GM23338 (cell line): ENCODE data around the gene PALS2. TPM values are rescaled to one million over a fixed set of nuclear protein-coding genes. Genes with fewer than 3 reads are reported as not detected.
A peak's percentile ranks its signal among the peaks of the same experiment; 100 is the strongest.

Source experiments
- ATAC-seq: fragments of 200-7000 bp; cut with Tn5 transposase; 3 replicates; pipeline ENCODE4 v1.9.1; 2020
- DNase-seq: peaks from one replicate; pipeline ENCODE4 v3.0.0-alpha.2; 2015; ENCODE audit warnings: low spot score
- H2AFZ ChIP-seq: fragments of 200-600 bp; sonication (generic); 2 replicates; pipeline ENCODE4 v1.8.0; 2016; ENCODE audit warnings: antibody characterized with exemption, mild to moderate bottlenecking, moderate library complexity
- H3F3A ChIP-seq: fragments of 200-600 bp; sonication (generic); replicated peaks from 2 replicates; pipeline ENCODE4 v1.8.0; 2017; ENCODE audit warnings: antibody characterized with exemption, mixed run types, low read depth
- H3K27ac ChIP-seq: fragments of 200-600 bp; sonication (generic); 2 replicates; pipeline ENCODE4 v1.6.1; 2016; ENCODE audit warnings: low read depth
- H3K27me3 ChIP-seq: fragments of 200-600 bp; sonication (generic); 2 replicates; pipeline ENCODE4 v1.8.0; 2016; ENCODE audit warnings: mild to moderate bottlenecking, mixed run types, moderate library complexity; ENCODE audit not compliant: insufficient read depth
- H3K36me3 ChIP-seq: fragments of 200-600 bp; sonication (generic); 2 replicates; pipeline ENCODE4 v1.8.0; 2016; ENCODE audit warnings: mild to moderate bottlenecking; ENCODE audit not compliant: insufficient read depth
- H3K4me1 ChIP-seq: fragments of 200-600 bp; sonication (generic); 2 replicates; pipeline ENCODE4 v1.8.0; 2016; ENCODE audit warnings: mild to moderate bottlenecking, moderate library complexity; ENCODE audit not compliant: insufficient read depth
- H3K4me2 ChIP-seq: fragments of 200-600 bp; sonication (generic); 2 replicates; pipeline ENCODE4 v1.7.1; 2017; ENCODE audit warnings: mixed run types
- H3K4me3 ChIP-seq: fragments of 200-600 bp; sonication (generic); 2 replicates; pipeline ENCODE4 v1.6.1; 2016; ENCODE audit warnings: mixed run types
- H3K79me2 ChIP-seq: fragments of 200-600 bp; sonication (generic); replicated peaks from 2 replicates; pipeline ENCODE4 v1.8.0; 2017; ENCODE audit warnings: mild to moderate bottlenecking; ENCODE audit not compliant: insufficient read depth
- H3K9me2 ChIP-seq: fragments of 200-600 bp; sonication (generic); 2 replicates; pipeline ENCODE4 v1.8.0; 2017; ENCODE audit not compliant: insufficient read depth
- H4K20me1 ChIP-seq: fragments of 200-600 bp; sonication (generic); replicated peaks from 2 replicates; pipeline ENCODE4 v1.8.0; 2017; ENCODE audit warnings: mild to moderate bottlenecking; ENCODE audit not compliant: insufficient read depth
- H3K27ac Mint-ChIP-seq: 2 replicates; pipeline ENCODE4 v1.8.0; 2020; ENCODE audit warnings: inconsistent platforms, mild to moderate bottlenecking, moderate library complexity, mixed read lengths
- H3K27me3 Mint-ChIP-seq: 3 replicates; pipeline ENCODE4 v1.8.0; 2022; ENCODE audit warnings: low read depth, mild to moderate bottlenecking, moderate library complexity, mixed read lengths, inconsistent platforms; ENCODE audit not compliant: insufficient read depth, poor library complexity
- H3K36me3 Mint-ChIP-seq: 3 replicates; pipeline ENCODE4 v1.8.0; 2021; ENCODE audit warnings: low read depth, mild to moderate bottlenecking, inconsistent platforms, moderate library complexity, mixed read lengths
- H3K4me1 Mint-ChIP-seq: 3 replicates; pipeline ENCODE4 v1.8.0; 2020; ENCODE audit warnings: mild to moderate bottlenecking, inconsistent platforms, mixed read lengths
- H3K4me3 Mint-ChIP-seq: 3 replicates; pipeline ENCODE4 v1.8.0; 2021; ENCODE audit warnings: moderate library complexity, mild to moderate bottlenecking, inconsistent platforms, mixed read lengths
- H3K9me3 Mint-ChIP-seq: 3 replicates; pipeline ENCODE4 v1.8.0; 2020; ENCODE audit warnings: moderate library complexity, mild to moderate bottlenecking, inconsistent platforms, mixed read lengths
- EZH2phosphoT487 ChIP-seq: fragments of 200-600 bp; sonication (generic); IDR thresholded peaks from one replicate; pipeline ENCODE4 v1.8.1; 2018; ENCODE audit warnings: antibody characterized with exemption; ENCODE audit not compliant: unreplicated experiment
- POLR2AphosphoS5 ChIP-seq: IDR thresholded peaks from 2 replicates; pipeline ENCODE4 v1.6.1; 2016; ENCODE audit warnings: antibody characterized with exemption, low read depth
- long read RNA-seq: library from polyadenylated mRNA; unstranded; transcript quantifications from one replicate; pipeline ENCODE4 v2.0.0, GENCODE V29; 2020; ENCODE audit not compliant: unreplicated experiment
- polyA plus RNA-seq: library from polyadenylated mRNA; unstranded; fragments of >200 nt; fragmentation: Nextera tagmentation; extraction: Ambion mirVana; gene quantifications from 2 replicates; pipeline ENCODE4 v1.2.1, GENCODE V29; 2016
- total RNA-seq: library from RNA; depleted of rRNA; stranded (reverse); fragments of >200 nt; shearing (Covaris generic); gene quantifications from 2 replicates; pipeline ENCODE4 v1.2.3, GENCODE V29; 2014; rRNA removed
- TF ChIP-seq, protein P1 (sequence below): IDR thresholded peaks from one replicate; pipeline ENCODE4 v1.6.1; 2018; ENCODE audit warnings: antibody characterized with exemption; ENCODE audit not compliant: unreplicated experiment
- TF ChIP-seq, protein P2 (sequence below): fragments of 250-450 bp; sonication (Bioruptor Pico); IDR thresholded peaks from 2 replicates; pipeline ENCODE4 v1.5.0; 2020; ENCODE audit warnings: mild to moderate bottlenecking, moderate library complexity
- TF ChIP-seq, protein P3 (sequence below), 2 experiments: fragments of 200-600 bp in 1 of 2; sonication (generic) in 1 of 2; conservative IDR thresholded peaks; 2 replicates each; pipeline versions ENCODE4 v1.5.1 to v1.6.1; 2016 to 2017; ENCODE audit warnings: antibody characterized with exemption in 2 of 2, low read depth in 2 of 2, mild to moderate bottlenecking in 2 of 2, moderate library complexity in 1 of 2

PALS2 gene, protein sequence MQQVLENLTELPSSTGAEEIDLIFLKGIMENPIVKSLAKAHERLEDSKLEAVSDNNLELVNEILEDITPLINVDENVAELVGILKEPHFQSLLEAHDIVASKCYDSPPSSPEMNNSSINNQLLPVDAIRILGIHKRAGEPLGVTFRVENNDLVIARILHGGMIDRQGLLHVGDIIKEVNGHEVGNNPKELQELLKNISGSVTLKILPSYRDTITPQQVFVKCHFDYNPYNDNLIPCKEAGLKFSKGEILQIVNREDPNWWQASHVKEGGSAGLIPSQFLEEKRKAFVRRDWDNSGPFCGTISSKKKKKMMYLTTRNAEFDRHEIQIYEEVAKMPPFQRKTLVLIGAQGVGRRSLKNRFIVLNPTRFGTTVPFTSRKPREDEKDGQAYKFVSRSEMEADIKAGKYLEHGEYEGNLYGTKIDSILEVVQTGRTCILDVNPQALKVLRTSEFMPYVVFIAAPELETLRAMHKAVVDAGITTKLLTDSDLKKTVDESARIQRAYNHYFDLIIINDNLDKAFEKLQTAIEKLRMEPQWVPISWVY
- total RNA-seq: 47.0 and 51.8 TPM in 2 replicates
- polyA plus RNA-seq: 115 and 125 TPM in 2 replicates
- long read RNA-seq, full-length matches to known transcripts: 3 of 11 reads
- long read RNA-seq, partial matches to known transcripts: 3 of 11 reads
- long read RNA-seq, other reads (novel, unspliced or antisense): 5 of 11 reads

DNA sequence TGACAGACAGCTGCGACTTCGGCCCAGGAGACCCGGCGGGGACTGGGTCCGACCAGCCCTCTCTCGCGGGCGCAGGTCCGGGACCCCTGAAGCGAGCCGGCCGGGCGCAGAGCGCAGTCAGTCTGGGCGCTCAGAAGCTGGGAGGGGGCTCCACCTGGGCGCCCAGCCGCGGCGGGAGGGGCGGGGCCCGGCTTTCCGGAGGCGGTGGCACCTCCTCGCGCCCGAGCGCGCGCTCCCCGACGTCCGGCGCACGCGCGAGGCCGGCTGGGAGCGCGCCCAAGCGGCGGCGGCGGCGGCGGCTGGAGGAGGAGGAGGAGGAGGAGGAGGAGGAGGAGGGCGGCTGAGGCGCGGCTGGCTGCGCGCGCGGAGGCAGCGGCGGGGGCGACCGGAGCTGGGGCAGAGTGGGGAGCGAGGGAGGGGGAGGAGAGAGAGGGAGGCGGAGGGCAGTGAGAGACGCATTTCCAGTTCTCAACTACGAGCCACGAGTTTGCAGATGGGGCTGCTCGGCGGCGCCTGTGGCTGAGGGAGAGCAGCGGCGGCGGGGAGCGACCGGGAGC, at the start of gene PALS2:
PALS2 (plus strand) TSS at position 456 of the 557 bp plus-strand sequence. CDS start 50,216 bp downstream, outside the sequence.
- DNase-seq (peak; percentile 91), ATAC-seq (peak; percentile 70)
- Histone ChIP-seq H3K27me3 (peaks cover 10% of the 10 kb centered on the region), H3K9me2 (no peaks in the 10 kb centered on the region), H2AFZ (peak within 1 kb of the TSS; percentile 89; the same call in 1 of the 2 replicates), H3K36me3 (no peaks in the 10 kb centered on the region), H3K79me2 (peaks cover 43% of the 10 kb centered on the region), H3K4me1 (peaks cover 69% of the 10 kb centered on the region), H3K4me2 (peak within 1 kb of the TSS; percentile 94), H3F3A (0 out of 2 replicates have a peak, but pooled peaks cover 7% of the 10 kb centered on the region), H3K27ac (0 out of 2 replicates have a peak within 1 kb of the TSS, but pooled peaks have one; percentile 65), H4K20me1 (peaks cover 21% of the 10 kb centered on the region; the same call in 1 of the 2 replicates), H3K4me3 (peak within 1 kb of the TSS; percentile 92)
- TF ChIP-seq EZH2phosphoT487 (no peak), POLR2AphosphoS5 (peak; percentile 85)
- TF ChIP-seq, protein P1, sequence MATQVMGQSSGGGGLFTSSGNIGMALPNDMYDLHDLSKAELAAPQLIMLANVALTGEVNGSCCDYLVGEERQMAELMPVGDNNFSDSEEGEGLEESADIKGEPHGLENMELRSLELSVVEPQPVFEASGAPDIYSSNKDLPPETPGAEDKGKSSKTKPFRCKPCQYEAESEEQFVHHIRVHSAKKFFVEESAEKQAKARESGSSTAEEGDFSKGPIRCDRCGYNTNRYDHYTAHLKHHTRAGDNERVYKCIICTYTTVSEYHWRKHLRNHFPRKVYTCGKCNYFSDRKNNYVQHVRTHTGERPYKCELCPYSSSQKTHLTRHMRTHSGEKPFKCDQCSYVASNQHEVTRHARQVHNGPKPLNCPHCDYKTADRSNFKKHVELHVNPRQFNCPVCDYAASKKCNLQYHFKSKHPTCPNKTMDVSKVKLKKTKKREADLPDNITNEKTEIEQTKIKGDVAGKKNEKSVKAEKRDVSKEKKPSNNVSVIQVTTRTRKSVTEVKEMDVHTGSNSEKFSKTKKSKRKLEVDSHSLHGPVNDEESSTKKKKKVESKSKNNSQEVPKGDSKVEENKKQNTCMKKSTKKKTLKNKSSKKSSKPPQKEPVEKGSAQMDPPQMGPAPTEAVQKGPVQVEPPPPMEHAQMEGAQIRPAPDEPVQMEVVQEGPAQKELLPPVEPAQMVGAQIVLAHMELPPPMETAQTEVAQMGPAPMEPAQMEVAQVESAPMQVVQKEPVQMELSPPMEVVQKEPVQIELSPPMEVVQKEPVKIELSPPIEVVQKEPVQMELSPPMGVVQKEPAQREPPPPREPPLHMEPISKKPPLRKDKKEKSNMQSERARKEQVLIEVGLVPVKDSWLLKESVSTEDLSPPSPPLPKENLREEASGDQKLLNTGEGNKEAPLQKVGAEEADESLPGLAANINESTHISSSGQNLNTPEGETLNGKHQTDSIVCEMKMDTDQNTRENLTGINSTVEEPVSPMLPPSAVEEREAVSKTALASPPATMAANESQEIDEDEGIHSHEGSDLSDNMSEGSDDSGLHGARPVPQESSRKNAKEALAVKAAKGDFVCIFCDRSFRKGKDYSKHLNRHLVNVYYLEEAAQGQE: no peak
- TF ChIP-seq, protein P2, sequence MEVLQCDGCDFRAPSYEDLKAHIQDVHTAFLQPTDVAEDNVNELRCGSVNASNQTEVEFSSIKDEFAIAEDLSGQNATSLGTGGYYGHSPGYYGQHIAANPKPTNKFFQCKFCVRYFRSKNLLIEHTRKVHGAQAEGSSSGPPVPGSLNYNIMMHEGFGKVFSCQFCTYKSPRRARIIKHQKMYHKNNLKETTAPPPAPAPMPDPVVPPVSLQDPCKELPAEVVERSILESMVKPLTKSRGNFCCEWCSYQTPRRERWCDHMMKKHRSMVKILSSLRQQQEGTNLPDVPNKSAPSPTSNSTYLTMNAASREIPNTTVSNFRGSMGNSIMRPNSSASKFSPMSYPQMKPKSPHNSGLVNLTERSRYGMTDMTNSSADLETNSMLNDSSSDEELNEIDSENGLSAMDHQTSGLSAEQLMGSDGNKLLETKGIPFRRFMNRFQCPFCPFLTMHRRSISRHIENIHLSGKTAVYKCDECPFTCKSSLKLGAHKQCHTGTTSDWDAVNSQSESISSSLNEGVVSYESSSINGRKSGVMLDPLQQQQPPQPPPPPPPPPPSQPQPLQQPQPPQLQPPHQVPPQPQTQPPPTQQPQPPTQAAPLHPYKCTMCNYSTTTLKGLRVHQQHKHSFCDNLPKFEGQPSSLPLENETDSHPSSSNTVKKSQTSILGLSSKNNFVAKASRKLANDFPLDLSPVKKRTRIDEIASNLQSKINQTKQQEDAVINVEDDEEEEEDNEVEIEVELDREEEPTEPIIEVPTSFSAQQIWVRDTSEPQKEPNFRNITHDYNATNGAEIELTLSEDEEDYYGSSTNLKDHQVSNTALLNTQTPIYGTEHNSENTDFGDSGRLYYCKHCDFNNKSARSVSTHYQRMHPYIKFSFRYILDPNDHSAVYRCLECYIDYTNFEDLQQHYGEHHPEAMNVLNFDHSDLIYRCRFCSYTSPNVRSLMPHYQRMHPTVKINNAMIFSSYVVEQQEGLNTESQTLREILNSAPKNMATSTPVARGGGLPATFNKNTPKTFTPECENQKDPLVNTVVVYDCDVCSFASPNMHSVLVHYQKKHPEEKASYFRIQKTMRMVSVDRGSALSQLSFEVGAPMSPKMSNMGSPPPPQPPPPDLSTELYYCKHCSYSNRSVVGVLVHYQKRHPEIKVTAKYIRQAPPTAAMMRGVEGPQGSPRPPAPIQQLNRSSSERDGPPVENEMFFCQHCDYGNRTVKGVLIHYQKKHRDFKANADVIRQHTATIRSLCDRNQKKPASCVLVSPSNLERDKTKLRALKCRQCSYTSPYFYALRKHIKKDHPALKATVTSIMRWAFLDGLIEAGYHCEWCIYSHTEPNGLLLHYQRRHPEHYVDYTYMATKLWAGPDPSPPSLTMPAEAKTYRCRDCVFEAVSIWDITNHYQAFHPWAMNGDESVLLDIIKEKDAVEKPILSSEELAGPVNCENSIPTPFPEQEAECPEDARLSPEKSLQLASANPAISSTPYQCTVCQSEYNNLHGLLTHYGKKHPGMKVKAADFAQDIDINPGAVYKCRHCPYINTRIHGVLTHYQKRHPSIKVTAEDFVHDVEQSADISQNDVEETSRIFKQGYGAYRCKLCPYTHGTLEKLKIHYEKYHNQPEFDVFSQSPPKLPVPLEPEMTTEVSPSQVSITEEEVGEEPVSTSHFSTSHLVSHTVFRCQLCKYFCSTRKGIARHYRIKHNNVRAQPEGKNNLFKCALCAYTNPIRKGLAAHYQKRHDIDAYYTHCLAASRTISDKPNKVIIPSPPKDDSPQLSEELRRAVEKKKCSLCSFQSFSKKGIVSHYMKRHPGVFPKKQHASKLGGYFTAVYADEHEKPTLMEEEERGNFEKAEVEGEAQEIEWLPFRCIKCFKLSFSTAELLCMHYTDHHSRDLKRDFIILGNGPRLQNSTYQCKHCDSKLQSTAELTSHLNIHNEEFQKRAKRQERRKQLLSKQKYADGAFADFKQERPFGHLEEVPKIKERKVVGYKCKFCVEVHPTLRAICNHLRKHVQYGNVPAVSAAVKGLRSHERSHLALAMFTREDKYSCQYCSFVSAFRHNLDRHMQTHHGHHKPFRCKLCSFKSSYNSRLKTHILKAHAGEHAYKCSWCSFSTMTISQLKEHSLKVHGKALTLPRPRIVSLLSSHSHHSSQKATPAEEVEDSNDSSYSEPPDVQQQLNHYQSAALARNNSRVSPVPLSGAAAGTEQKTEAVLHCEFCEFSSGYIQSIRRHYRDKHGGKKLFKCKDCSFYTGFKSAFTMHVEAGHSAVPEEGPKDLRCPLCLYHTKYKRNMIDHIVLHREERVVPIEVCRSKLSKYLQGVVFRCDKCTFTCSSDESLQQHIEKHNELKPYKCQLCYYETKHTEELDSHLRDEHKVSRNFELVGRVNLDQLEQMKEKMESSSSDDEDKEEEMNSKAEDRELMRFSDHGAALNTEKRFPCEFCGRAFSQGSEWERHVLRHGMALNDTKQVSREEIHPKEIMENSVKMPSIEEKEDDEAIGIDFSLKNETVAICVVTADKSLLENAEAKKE (CRISPR knock-in tag): no peak
- TF ChIP-seq, protein P3, sequence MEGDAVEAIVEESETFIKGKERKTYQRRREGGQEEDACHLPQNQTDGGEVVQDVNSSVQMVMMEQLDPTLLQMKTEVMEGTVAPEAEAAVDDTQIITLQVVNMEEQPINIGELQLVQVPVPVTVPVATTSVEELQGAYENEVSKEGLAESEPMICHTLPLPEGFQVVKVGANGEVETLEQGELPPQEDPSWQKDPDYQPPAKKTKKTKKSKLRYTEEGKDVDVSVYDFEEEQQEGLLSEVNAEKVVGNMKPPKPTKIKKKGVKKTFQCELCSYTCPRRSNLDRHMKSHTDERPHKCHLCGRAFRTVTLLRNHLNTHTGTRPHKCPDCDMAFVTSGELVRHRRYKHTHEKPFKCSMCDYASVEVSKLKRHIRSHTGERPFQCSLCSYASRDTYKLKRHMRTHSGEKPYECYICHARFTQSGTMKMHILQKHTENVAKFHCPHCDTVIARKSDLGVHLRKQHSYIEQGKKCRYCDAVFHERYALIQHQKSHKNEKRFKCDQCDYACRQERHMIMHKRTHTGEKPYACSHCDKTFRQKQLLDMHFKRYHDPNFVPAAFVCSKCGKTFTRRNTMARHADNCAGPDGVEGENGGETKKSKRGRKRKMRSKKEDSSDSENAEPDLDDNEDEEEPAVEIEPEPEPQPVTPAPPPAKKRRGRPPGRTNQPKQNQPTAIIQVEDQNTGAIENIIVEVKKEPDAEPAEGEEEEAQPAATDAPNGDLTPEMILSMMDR (conservative IDR thresholded peaks at IDR 0.05; ENCODE audit: low read depth in 2 of 2): no peak
- no peaks in the 10 kb centered on the region for H3K9me3 Mint-ChIP-seq
- H3K27me3 Mint-ChIP-seq: peaks cover 11% of the 10 kb centered on the region
- H3K36me3 Mint-ChIP-seq: peaks cover 4% of the 10 kb centered on the region; the same call in 2 of the 3 replicates
- H3K27ac Mint-ChIP-seq: peak within 1 kb of the TSS; percentile 88
- H3K4me1 Mint-ChIP-seq: peaks cover 66% of the 10 kb centered on the region
- H3K4me3 Mint-ChIP-seq: peak within 1 kb of the TSS; percentile 99
